Left lung (tissue), 10 donors: ENCODE results near the gene TMEM214. TPM values are rescaled to one million over a fixed set of nuclear protein-coding genes. Genes with fewer than 3 reads are reported as not detected.
"Not testable (repeated sequence)": the region's sequence is repeated elsewhere in the genome, so short reads cannot be mapped to it uniquely, and the experiment has no call there.

ENCODE experiments used
- ATAC-seq: fragments of 200-7000 bp; cut with Tn5 transposase; one replicate; pipeline ENCODE4 v1.9.1; 2020; ENCODE audit warnings: moderate library complexity
- DNase-seq, 4 donors: peaks; one replicate each; pipeline ENCODE4 v3.0.0-alpha.2; 2013 to 2020
- H3K27ac ChIP-seq, 2 donors: fragments of 200-600 bp; sonication (generic) in 1 of 2; one replicate each; pipeline versions ENCODE4 v1.5.0 to v1.8.0; 2020 to 2021
- H3K27me3 ChIP-seq, 2 donors: fragments of 200-600 bp; sonication (generic) in 1 of 2; one replicate each; pipeline versions ENCODE4 v1.5.0 to v1.8.0; 2020 to 2021
- H3K36me3 ChIP-seq, 2 donors: fragments of 200-600 bp; sonication (generic) in 1 of 2; one replicate each; pipeline versions ENCODE4 v1.5.0 to v1.8.0; 2020 to 2021
- H3K4me1 ChIP-seq, 2 donors: fragments of 200-600 bp; one replicate each; pipeline ENCODE4 v1.8.0; 2021
- H3K4me3 ChIP-seq, 2 donors: fragments of 200-600 bp; sonication (generic) in 1 of 2; one replicate each; pipeline versions ENCODE4 v1.5.0 to v1.8.0; 2020 to 2021; ENCODE audit warnings: mild to moderate bottlenecking in 1 of 2
- H3K9me3 ChIP-seq, 2 donors: fragments of 200-600 bp; sonication (generic) in 1 of 2; one replicate each; pipeline versions ENCODE4 v1.5.0 to v1.8.0; 2020 to 2021
- intact Hi-C, 2 donors: fragments of 100-400 bp; cut with DNase I; formaldehyde crosslinking; loops; one replicate each; pipeline versions ENCODE4 v1.11.2 to v1.14.2; 2022
- polyA plus RNA-seq, 6 donors: library from polyadenylated mRNA; unstranded; fragments of 120-200 nt; gene quantifications; one replicate each; pipeline ENCODE4 v1.2.1, GENCODE V29; 2013; ENCODE audit not compliant: insufficient read length in 6 of 6
- total RNA-seq, 2 donors: library from RNA; stranded (reverse); fragmentation: NEBNext Ultra II Directional; extraction: Animal tissue kit (Norgen Biotek cat#: 25700); gene quantifications; one replicate each; pipeline ENCODE4 v1.2.1, GENCODE V29; 2021
- TF ChIP-seq, protein P1 (sequence below), 2 donors: fragments of 200-600 bp; sonication (generic) in 1 of 2; IDR thresholded peaks; one replicate each; pipeline versions ENCODE4 v1.5.0 to v1.8.0; 2021; ENCODE audit warnings: antibody characterized with exemption in 2 of 2
- donor health status: DM: no; HTN: yes; CAD: no.
- donor health status: DM: no; HTN: no; CAD: no.

Gene TMEM214
- total and polyA plus RNA-seq, 8 donors, result 59.8 to 105 (median 73.9) TPM

- no peak for DNase-seq
- H3K4me1 ChIP-seq, result peaks cover 31 to 82% of the 10 kb centered on the region in 2 donors
These were observed 41.0 kb downstream of the TMEM214 start for GRCh38 chr2:27073782-27074181.

DNA sequence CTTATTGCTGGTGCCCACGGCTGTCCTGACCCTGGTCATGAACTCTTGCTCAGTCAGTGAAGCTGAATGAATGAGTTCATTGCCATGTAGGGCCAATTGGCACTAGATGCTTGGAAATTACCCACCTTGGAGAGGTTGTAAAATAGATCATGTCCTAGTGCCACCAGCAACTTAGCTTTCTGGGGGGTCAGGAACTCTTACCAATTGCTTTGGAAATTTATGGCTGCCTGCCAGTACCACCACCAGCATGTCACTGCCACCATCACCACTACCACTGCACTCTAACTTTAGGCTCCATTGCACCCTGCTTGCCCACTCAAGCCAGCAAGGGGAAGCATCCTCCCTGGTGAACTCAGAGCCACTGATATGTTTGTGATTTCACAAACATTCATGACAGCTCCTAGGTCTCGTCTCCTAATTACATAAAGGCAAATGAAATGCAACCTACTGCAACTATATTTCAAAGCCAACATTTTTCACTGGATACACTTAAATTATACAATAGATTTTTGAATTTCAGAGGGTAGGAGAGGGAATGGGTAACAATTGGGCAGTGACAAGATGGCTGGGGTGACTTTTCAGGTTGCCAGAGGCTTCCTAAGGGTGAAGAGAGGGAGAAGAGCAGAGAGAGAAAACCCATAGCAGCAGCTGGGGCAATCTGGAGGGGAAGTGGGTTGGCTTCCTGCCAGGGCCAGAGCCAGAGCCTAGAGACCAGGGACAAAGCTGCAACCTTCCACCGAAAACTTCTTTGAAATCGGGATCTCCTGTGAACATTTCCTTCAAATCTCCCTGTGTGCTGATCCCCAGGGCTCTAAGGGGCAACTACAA is 42.2 kb downstream of the TMEM214 start:
- H3K36me3 ChIP-seq, result no peaks in the 10 kb centered on the region
- H3K4me3 ChIP-seq, result no peak overlapping the region
- no peaks in the 10 kb centered on the region for H3K9me3 ChIP-seq
- peaks cover 0 to 13% of the 10 kb centered on the region in 2 donors for H3K27me3 ChIP-seq
- intact Hi-C loops, result no loop called here
- peak overlapping the region; percentile 24 to 92 for H3K27ac ChIP-seq
- TF ChIP-seq, protein P1, sequence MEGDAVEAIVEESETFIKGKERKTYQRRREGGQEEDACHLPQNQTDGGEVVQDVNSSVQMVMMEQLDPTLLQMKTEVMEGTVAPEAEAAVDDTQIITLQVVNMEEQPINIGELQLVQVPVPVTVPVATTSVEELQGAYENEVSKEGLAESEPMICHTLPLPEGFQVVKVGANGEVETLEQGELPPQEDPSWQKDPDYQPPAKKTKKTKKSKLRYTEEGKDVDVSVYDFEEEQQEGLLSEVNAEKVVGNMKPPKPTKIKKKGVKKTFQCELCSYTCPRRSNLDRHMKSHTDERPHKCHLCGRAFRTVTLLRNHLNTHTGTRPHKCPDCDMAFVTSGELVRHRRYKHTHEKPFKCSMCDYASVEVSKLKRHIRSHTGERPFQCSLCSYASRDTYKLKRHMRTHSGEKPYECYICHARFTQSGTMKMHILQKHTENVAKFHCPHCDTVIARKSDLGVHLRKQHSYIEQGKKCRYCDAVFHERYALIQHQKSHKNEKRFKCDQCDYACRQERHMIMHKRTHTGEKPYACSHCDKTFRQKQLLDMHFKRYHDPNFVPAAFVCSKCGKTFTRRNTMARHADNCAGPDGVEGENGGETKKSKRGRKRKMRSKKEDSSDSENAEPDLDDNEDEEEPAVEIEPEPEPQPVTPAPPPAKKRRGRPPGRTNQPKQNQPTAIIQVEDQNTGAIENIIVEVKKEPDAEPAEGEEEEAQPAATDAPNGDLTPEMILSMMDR (IDR thresholded peaks at IDR 0.05), result no peak
- H3K4me1 ChIP-seq, result peaks cover 24 to 79% of the 10 kb centered on the region in 2 donors
- ATAC-seq (no peak), DNase-seq (peak in 3 of 4 donors; percentile 64 to 85 (median 80))

More at GRCh38 chr2:27073782-27074181, 41.0 kb downstream of the TMEM214 start:
- H3K36me3 ChIP-seq, result peaks cover 0 to 11% of the 10 kb centered on the region in 2 donors
- TF ChIP-seq, protein P1 (IDR thresholded peaks at IDR 0.05), result no peak
- H3K27ac ChIP-seq, result peak overlapping the region; percentile 24 to 92
- no peak overlapping the region for H3K4me3 ChIP-seq
- no peak for ATAC-seq
- peaks cover 0 to 9% of the 10 kb centered on the region in 2 donors for H3K27me3 ChIP-seq
- no peaks in the 10 kb centered on the region for H3K9me3 ChIP-seq
- intact Hi-C loops, result no loop called here

DNA sequence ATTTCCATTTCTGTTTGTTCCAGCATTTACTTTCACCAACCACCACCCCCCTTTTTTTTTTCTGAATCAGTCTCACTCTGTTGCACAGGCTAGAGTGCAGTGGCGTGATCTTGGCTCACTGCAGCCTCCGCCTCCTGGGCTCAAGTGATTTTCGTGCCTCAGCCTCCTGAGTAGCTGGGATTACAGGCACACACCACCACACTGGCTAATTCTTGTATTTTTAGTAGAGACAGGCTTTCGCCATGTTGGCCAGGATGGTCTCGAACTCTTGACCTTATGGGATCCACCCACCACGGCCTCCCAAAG is 42.8 kb downstream of the TMEM214 start:
- H3K27ac ChIP-seq, result peak overlapping the region in 1 of 2 donors; percentile 92
- ATAC-seq, DNase-seq, H3K9me3 ChIP-seq, H3K4me3 ChIP-seq, intact Hi-C loops, H3K36me3 ChIP-seq: not testable (repeated sequence)
- peaks cover 19 to 79% of the 10 kb centered on the region in 2 donors for H3K4me1 ChIP-seq
- peaks cover 0 to 13% of the 10 kb centered on the region in 2 donors for H3K27me3 ChIP-seq

- intact Hi-C loops, result no loop called here
These were observed 43.6 kb downstream of the TMEM214 start for GRCh38 chr2:27076323-27076722.

GRCh38 chr2:27077231-27077630 is 44.5 kb downstream of the TMEM214 start:
- DNase-seq, result no peak
- ATAC-seq, result no peak
- peaks cover 25 to 86% of the 10 kb centered on the region in 2 donors for H3K4me1 ChIP-seq
- no peak overlapping the region for H3K4me3 ChIP-seq
- peaks cover 0 to 13% of the 10 kb centered on the region in 2 donors for H3K27me3 ChIP-seq
- intact Hi-C loops, result no loop called here
- TF ChIP-seq, protein P1 (IDR thresholded peaks at IDR 0.05), result no peak
- peak overlapping the region in 1 of 2 donors; percentile 13 for H3K27ac ChIP-seq
- peaks cover 0 to under 1% of the 10 kb centered on the region in 2 donors for H3K36me3 ChIP-seq
- H3K9me3 ChIP-seq, result no peaks in the 10 kb centered on the region

More at GRCh38 chr2:27076323-27076722, 43.6 kb downstream of the TMEM214 start:
- H3K9me3 ChIP-seq, result no peaks in the 10 kb centered on the region
- ATAC-seq (no peak), DNase-seq (no peak)
- H3K36me3 ChIP-seq, result no peaks in the 10 kb centered on the region
- peaks cover 0 to 13% of the 10 kb centered on the region in 2 donors for H3K27me3 ChIP-seq
- no peak overlapping the region for H3K27ac ChIP-seq
- H3K4me3 ChIP-seq, result no peak overlapping the region
- TF ChIP-seq, protein P1 (IDR thresholded peaks at IDR 0.05), result no peak
- peaks cover 19 to 81% of the 10 kb centered on the region in 2 donors for H3K4me1 ChIP-seq
